ENCODE data around the gene P2RY6. TPM values are rescaled to one million over a fixed set of nuclear protein-coding genes. Genes with fewer than 3 reads are reported as not detected.
A peak's percentile ranks its signal among the peaks of the same experiment; 100 is the strongest.

P2RY6 gene
- total RNA-seq, 1 donor from 2014 or later, result 0.74 TPM

- no peaks in the 10 kb centered on the region for H3K9me3 Mint-ChIP-seq (ENCODE audit: unreplicated experiment)
Observed at GRCh38 chr11:73313652-73314051, 41.5 kb downstream of the P2RY6 start.

GRCh38 chr11:73314117-73314961 is 42.2 kb downstream of the P2RY6 start:
- peaks cover 44% of the 10 kb centered on the region for H3K4me1 Mint-ChIP-seq (ENCODE audit: unreplicated experiment)
- no peak for DNase-seq (ENCODE audit: low spot score)

More at GRCh38 chr11:73313652-73314051, 41.5 kb downstream of the P2RY6 start:
- no peak for DNase-seq (ENCODE audit: low spot score)
- Mint-ChIP-seq H3K27ac (ENCODE audit: unreplicated experiment) (no peak overlapping the region), H3K27me3 (ENCODE audit: unreplicated experiment) (peaks cover 12% of the 10 kb centered on the region), H3K4me3 (ENCODE audit: unreplicated experiment) (peak overlapping the region; percentile 65), H3K36me3 (ENCODE audit: low read depth, unreplicated experiment) (peaks cover 21% of the 10 kb centered on the region), H3K4me1 (ENCODE audit: unreplicated experiment) (peaks cover 42% of the 10 kb centered on the region)
- TF ChIP-seq CTCF (IDR thresholded peaks at IDR 0.05; ENCODE audit: unreplicated experiment), result no peak

GRCh38 chr11:73315293-73316020 is 43.3 kb downstream of the P2RY6 start:
- peaks cover 31% of the 10 kb centered on the region for H3K36me3 Mint-ChIP-seq (ENCODE audit: low read depth, unreplicated experiment)
- peaks cover 47% of the 10 kb centered on the region for H3K4me1 Mint-ChIP-seq (ENCODE audit: unreplicated experiment)
- no peaks in the 10 kb centered on the region for H3K9me3 Mint-ChIP-seq (ENCODE audit: unreplicated experiment)
- DNase-seq (ENCODE audit: low spot score), result no peak
- peaks cover 12% of the 10 kb centered on the region for H3K27me3 Mint-ChIP-seq (ENCODE audit: unreplicated experiment)
- H3K4me3 Mint-ChIP-seq (ENCODE audit: unreplicated experiment), result no peak overlapping the region
- H3K27ac Mint-ChIP-seq (ENCODE audit: unreplicated experiment), result no peak overlapping the region
- no peak for TF ChIP-seq CTCF (IDR thresholded peaks at IDR 0.05; ENCODE audit: unreplicated experiment)

More at GRCh38 chr11:73314117-73314961, 42.2 kb downstream of the P2RY6 start:
- no peak for TF ChIP-seq CTCF (IDR thresholded peaks at IDR 0.05; ENCODE audit: unreplicated experiment)
- H3K27ac Mint-ChIP-seq (ENCODE audit: unreplicated experiment), result no peak overlapping the region
- H3K4me3 Mint-ChIP-seq (ENCODE audit: unreplicated experiment), result peak overlapping the region; percentile 65
- peaks cover 12% of the 10 kb centered on the region for H3K27me3 Mint-ChIP-seq (ENCODE audit: unreplicated experiment)
- H3K36me3 Mint-ChIP-seq (ENCODE audit: low read depth, unreplicated experiment), result peaks cover 24% of the 10 kb centered on the region
- H3K9me3 Mint-ChIP-seq (ENCODE audit: unreplicated experiment), result no peaks in the 10 kb centered on the region

GRCh38 chr11:73316422-73316821 is 44.3 kb downstream of the P2RY6 start:
- H3K4me1 Mint-ChIP-seq (ENCODE audit: unreplicated experiment), result peaks cover 55% of the 10 kb centered on the region
- peak overlapping the region; percentile 59 for H3K4me3 Mint-ChIP-seq (ENCODE audit: unreplicated experiment)
- no peak for TF ChIP-seq CTCF (IDR thresholded peaks at IDR 0.05; ENCODE audit: unreplicated experiment)

More at GRCh38 chr11:73316422-73316821, 44.3 kb downstream of the P2RY6 start:
- H3K27me3 Mint-ChIP-seq (ENCODE audit: unreplicated experiment), result peaks cover 12% of the 10 kb centered on the region
- no peak overlapping the region for H3K27ac Mint-ChIP-seq (ENCODE audit: unreplicated experiment)
- H3K9me3 Mint-ChIP-seq (ENCODE audit: unreplicated experiment), result no peaks in the 10 kb centered on the region
- peaks cover 31% of the 10 kb centered on the region for H3K36me3 Mint-ChIP-seq (ENCODE audit: low read depth, unreplicated experiment)
- no peak for DNase-seq (ENCODE audit: low spot score)
